Fibroblast of villous mesenchyme (primary cell): ENCODE results near the gene KLF15. TPM values are rescaled to one million over a fixed set of nuclear protein-coding genes. Genes with fewer than 3 reads are reported as not detected.
A peak's percentile ranks its signal among the peaks of the same experiment; 100 is the strongest.

Experiments used
- DNase-seq: peaks from one replicate; pipeline ENCODE4 v3.0.0-alpha.2; 2010; ENCODE audit warnings: low read depth
- H3K4me3 ChIP-seq: 2 replicates; pipeline ENCODE4 v1.5.1; 2011; ENCODE audit warnings: low read depth, mild to moderate bottlenecking, low read length
- total RNA-seq: library from RNA; depleted of rRNA; stranded (reverse); fragments of >200 nt; gene quantifications from 2 replicates; pipeline ENCODE4 v1.2.3, GENCODE V29; 2012
- TF ChIP-seq, protein P1 (sequence below): IDR thresholded peaks from 2 replicates; pipeline ENCODE4 v1.5.1; 2012; ENCODE audit warnings: low read depth, mild to moderate bottlenecking, low read length; ENCODE audit not compliant: insufficient read depth

Gene KLF15
- total RNA-seq, 1 donor, result 0.43 TPM

DNA sequence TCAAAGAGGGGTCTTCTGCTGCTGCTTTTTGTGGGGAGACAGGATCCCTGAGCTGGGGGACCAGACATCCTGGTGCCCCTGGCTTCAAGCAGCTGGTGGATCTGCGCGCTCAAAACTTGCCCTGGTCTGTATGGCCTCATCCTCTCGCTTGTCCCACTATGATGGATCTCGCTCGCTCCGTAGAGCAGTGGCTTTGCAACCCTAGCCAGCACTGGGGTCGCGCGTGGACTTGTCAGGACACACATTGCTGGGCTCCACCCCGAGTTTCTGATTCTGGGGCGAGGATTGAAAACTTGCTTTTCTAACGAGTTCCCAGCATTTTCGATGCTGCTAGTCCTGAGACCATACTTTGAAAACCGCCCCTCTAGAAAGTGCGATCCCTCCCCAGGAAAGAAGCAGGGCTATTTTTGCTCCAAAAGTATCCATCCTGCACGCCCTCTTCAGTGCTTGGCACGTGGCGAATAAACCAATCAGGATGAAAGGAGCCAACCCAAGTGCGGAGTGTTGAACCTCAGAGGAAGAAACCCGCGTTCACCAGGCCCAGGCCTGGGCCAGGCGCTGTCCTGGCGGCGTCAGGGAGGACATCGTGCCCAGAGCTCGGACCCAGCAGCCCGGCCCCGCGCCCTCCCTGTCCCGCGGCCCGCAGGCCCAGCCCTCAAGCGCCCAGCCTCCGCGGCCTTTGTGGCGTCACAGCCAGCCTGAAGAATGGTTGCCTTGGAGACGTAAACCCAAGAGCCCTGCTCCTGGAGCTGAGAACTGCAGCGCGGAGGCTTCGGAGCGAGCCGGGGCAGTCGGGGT is 37.2 kb upstream of the KLF15 start, which contains the start of gene CFAP100:
TSS of gene CFAP100 (plus strand) at position 731 of the 798 bp plus-strand sequence. CDS start 1,092 bp downstream, outside the sequence.
- TF ChIP-seq, protein P1, sequence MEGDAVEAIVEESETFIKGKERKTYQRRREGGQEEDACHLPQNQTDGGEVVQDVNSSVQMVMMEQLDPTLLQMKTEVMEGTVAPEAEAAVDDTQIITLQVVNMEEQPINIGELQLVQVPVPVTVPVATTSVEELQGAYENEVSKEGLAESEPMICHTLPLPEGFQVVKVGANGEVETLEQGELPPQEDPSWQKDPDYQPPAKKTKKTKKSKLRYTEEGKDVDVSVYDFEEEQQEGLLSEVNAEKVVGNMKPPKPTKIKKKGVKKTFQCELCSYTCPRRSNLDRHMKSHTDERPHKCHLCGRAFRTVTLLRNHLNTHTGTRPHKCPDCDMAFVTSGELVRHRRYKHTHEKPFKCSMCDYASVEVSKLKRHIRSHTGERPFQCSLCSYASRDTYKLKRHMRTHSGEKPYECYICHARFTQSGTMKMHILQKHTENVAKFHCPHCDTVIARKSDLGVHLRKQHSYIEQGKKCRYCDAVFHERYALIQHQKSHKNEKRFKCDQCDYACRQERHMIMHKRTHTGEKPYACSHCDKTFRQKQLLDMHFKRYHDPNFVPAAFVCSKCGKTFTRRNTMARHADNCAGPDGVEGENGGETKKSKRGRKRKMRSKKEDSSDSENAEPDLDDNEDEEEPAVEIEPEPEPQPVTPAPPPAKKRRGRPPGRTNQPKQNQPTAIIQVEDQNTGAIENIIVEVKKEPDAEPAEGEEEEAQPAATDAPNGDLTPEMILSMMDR, result no peak
- DNase-seq, result peak; percentile 27
- H3K4me3 ChIP-seq, result no peak within 1 kb of the TSS

DNA sequence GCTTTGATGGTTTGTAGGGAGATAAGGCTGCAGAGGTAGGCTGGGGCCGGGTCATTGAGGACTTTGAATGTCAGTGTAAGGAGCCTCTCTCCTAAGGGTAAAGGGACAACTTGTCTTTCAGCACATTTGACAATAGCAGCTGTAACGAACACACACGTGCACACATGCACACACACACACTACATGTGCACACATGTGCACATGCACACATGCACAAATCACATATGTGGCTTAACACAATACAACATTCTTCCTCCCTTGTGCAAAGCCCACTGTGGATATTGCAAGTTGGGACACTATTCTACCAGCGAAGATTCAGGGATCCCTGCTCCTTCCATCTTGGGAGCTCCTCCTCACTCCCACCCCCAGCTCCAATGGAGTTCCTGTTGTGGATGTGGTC is 36.4 kb upstream of the KLF15 start:
- H3K4me3 ChIP-seq, result no peak overlapping the region
- TF ChIP-seq, protein P1, result no peak
- no peak for DNase-seq

DNA sequence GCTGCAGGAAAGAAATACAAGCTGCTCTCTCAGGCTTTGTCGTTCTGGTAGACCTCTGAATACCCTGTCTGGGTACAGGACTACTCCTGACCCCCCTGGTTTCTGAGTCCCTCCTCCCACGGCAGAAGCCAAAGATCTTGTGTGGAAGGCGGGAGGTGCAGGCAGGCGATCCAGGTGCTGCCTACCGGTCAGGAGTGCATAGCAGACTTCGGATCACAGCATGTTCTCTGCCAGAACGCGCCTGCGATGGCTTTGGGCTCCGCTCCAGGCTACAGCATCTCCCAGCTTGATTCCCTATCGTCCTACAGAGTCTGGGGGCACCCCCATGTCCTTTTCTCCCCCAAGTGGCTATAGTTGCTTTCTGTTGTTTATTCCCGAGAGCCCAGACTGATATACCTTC is 35.0 kb upstream of the KLF15 start:
- TF ChIP-seq, protein P1, result no peak
- DNase-seq, result no peak
- no peak overlapping the region for H3K4me3 ChIP-seq

DNA sequence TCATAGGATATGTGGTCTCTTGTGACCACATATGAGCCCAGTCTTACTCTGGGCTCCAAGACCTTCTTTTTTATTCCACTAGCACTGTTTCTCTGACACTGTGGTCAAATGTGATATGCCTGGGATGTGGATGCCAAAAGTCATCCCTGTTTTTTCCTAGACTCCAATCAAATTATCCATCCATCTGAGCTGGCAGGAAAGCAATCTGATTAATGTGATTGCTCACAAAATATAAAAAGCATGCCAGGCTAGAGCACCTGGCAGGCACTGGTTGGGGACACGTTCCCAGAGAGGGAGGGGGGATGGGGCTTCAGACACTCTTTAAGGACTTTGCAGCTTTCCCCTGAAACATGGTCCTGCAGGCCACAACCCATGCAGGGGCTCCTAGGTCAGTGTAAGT is 34.4 kb upstream of the KLF15 start:
- no peak for DNase-seq
- TF ChIP-seq, protein P1, result no peak
- no peak overlapping the region for H3K4me3 ChIP-seq

DNA sequence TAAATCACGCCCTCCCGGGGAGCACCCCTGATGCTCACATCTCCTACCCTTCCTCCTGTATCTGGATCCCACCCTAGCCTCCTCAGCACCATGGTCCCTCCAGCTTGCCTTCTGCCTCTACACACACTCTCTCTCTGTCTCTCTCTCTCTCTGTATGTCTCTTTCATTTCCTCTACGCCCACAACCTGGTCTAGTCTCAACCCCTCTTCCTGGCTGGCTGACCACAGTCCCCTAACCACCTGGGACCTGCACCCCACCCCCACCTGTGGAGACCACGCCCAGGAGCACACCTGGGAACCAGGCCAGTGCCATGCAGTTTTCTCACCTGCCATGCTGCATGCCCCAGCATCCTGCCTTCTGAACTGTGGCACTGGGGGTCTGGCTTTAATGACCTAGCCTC is 33.5 kb upstream of the KLF15 start:
- no peak for DNase-seq
- H3K4me3 ChIP-seq, result no peak overlapping the region

DNA sequence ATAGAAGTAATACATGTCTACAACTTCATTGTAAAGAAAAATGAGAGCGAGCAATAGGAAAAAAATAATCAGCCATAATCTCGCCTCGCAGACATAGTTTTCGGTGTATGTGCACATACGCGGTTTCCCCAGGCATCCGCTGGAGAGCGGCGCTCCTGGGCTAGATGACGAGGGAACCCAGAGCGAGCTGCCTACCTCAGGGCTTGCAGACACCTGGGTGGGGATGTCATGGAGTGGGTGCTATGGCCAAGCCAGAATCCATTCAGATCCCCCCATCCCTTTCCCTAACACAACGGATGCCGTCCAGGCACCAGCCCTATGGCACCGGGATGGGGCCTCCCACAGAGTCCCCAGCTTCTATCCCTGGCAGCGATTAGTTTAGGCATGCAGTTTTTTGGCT is 33.0 kb upstream of the KLF15 start:
- TF ChIP-seq, protein P1, result no peak
- H3K4me3 ChIP-seq, result no peak overlapping the region
- DNase-seq, result no peak

More for the DNA sequence above, 33.5 kb upstream of the KLF15 start:
- TF ChIP-seq, protein P1, result no peak
